GM06990 (cell line): ENCODE results near the gene TMEM201.

Experiments used
- DNase-seq: peaks from one replicate; pipeline ENCODE4 v3.0.0-alpha.2; 2011; ENCODE audit not compliant: insufficient read length; ENCODE audit errors: extremely low read depth
- H3K27me3 ChIP-seq: replicated peaks from 2 replicates; pipeline ENCODE4 v1.6.0; 2011; ENCODE audit warnings: low read length; ENCODE audit not compliant: control insufficient read depth, insufficient read depth
- H3K36me3 ChIP-seq: 2 replicates; pipeline ENCODE4 v1.5.1; 2011; ENCODE audit warnings: low read length; ENCODE audit not compliant: control insufficient read depth, insufficient read depth
- H3K4me3 ChIP-seq: replicated peaks from 2 replicates; pipeline ENCODE4 v1.5.1; 2011; ENCODE audit warnings: low read depth, mild to moderate bottlenecking, control low read depth, low read length
- TF ChIP-seq, protein P1 (sequence below): IDR thresholded peaks from 2 replicates; pipeline ENCODE4 v1.5.1; 2011; ENCODE audit warnings: low read length, control low read depth, mild to moderate bottlenecking, inconsistent platforms; ENCODE audit not compliant: insufficient read depth, poor library complexity, severe bottlenecking

Gene TMEM201

GRCh38 chr1:9658199-9658598 lies 69.5 kb downstream of the TMEM201 start:
- DNase-seq, result no peak
- no peaks in the 10 kb centered on the region for H3K27me3 ChIP-seq
- no peak overlapping the region for H3K4me3 ChIP-seq
- TF ChIP-seq, protein P1, sequence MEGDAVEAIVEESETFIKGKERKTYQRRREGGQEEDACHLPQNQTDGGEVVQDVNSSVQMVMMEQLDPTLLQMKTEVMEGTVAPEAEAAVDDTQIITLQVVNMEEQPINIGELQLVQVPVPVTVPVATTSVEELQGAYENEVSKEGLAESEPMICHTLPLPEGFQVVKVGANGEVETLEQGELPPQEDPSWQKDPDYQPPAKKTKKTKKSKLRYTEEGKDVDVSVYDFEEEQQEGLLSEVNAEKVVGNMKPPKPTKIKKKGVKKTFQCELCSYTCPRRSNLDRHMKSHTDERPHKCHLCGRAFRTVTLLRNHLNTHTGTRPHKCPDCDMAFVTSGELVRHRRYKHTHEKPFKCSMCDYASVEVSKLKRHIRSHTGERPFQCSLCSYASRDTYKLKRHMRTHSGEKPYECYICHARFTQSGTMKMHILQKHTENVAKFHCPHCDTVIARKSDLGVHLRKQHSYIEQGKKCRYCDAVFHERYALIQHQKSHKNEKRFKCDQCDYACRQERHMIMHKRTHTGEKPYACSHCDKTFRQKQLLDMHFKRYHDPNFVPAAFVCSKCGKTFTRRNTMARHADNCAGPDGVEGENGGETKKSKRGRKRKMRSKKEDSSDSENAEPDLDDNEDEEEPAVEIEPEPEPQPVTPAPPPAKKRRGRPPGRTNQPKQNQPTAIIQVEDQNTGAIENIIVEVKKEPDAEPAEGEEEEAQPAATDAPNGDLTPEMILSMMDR, result no peak
- peaks cover 5% of the 10 kb centered on the region for H3K36me3 ChIP-seq

- TF ChIP-seq, protein P1, result no peak
- Histone ChIP-seq H3K4me3 (no peak overlapping the region), H3K27me3 (no peaks in the 10 kb centered on the region), H3K36me3 (peaks cover 5% of the 10 kb centered on the region)
- no peak for DNase-seq
Measured at GRCh38 chr1:9659328-9659727, 70.6 kb downstream of the TMEM201 start.

DNA sequence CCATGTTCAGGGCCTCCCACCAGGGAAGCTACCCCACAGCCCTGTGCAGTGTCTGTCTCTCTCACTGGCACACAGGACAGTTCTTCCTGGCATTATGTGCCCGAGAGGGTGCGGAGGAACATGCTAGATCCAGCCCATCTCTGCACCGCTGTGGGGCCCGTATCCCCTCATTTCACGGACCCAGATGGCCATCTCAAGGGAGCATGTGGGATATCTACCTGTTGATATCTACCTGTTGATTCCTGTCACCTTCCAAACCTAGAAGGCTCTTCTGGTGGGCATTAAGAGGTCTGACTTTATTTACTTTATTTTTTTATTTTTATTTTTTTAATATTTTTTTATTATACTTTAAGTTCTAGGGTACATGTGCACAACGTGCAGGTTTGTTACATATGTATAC lies 74.5 kb downstream of the TMEM201 start:
- no peak for DNase-seq
- H3K4me3 ChIP-seq, result no peak overlapping the region
- H3K36me3 ChIP-seq, result peaks cover 8% of the 10 kb centered on the region
- TF ChIP-seq, protein P1, result no peak
- no peaks in the 10 kb centered on the region for H3K27me3 ChIP-seq
